NOMO-1 treated with DMSO at 0.1 percent for 48 hours (cell line): ENCODE data around the gene EMILIN1.
A peak's percentile ranks its signal among the peaks of the same experiment; 100 is the strongest.
"Not testable (repeated sequence)": the region's sequence is repeated elsewhere in the genome, so short reads cannot be mapped to it uniquely, and the experiment has no call there.

Experiments
- DNase-seq: peaks from one replicate; lab custom pipeline; 2025; ENCODE audit not compliant: unreplicated experiment; lab: John Stamatoyannopoulos, UW

EMILIN1 gene

DNA sequence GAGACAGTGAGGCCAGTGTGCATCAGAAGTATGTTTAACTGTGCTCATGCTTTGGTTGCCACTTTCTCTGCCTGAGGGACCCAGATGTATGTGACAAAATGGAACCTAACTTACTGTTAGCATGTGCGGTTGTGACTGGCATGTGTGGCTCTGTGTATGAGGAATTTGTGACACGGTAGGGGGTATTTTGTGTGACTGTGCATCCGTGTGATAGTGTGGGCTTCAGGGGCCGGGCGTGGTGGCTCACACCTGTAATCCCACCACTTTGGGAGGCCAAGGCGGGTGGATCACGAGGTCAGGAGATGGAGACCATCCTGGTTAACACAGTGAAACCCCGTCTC, 40.9 kb downstream of the EMILIN1 start:
- not testable (repeated sequence) for DNase-seq

DNA sequence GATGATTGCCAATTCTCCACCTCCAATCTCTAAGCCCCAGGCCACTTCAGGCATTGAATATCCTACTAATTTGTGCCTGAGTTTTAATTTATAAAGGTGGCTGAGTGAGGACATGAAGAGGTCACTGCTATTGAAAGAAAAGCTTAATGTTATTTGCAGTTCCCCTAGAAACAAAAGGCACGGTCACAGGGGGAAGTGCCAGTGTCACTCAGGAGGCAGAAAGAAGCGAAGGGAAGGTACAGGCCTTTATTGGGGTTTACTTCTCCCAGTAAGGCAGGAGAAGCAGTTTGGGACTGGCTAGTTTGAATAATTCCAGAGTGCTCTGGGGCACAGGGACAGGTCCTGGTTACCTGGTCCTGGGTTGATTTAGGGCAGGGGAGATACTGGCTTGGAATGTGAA, 43.5 kb downstream of the EMILIN1 start:
- peak; percentile 40 for DNase-seq

DNA sequence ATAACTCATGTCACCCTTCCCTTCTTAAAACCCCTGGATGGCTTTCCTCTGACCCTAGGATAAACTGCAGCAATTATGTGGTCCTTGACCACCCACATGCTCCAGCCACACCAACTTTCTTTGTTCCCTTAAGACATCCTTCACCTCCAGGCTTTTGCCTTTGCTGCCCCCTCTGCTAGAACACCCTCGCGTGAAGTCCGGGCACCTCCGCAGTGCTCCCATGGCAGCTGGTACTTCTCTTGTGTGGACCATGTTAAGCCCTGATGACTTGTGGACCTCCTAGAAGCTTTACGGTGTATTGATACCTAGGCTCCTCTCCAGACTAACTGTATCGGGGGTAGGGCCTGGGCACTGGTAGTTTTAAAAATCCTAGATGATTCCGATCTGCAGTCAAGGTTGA, 44.4 kb downstream of the EMILIN1 start:
- DNase-seq = no peak

DNA sequence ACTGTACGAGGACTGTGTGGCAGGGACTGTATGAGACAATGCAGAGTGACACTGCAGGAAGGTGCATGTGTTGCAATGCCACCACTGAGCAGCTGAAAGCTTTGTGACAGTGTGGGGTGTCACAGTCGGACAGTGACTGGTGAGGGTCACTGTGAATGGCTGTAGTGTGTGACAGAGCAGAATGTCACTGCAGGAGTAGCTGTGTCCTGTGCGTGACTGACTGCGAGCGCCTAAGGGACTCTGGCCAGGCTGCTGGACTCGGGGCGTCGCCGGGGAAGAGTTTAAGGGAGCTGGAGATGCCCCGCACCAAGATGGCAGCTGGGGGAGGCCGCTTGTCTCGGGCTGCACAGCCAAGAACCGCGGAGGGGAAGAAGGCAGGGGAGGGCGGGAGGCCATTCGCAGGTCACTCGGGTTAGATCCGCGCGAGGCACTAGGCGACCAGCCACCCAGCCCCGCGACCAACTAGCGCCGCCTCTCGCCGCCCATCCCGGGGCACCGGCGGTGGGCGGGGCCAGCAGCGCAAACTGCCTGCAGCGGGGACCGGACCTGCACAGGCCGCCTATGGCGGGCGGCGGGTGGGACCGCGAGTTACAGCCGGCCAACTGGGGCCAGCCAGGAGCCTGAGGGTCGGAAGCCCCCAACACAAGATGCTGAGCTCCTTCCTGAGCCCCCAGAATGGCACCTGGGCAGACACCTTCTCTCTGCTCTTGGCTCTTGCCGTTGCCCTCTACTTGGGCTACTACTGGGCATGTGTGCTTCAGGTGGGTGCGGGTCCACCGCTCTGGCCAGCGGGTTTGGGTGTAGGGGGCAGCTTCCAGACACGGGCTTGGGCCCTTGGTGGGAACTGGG, 45.1 kb downstream of the EMILIN1 start, which contains the start of gene ABHD1:
Gene ABHD1 (plus strand): TSS at position 514 of the 849 bp plus-strand sequence. CDS start 134 bp downstream, at position 648.
- DNase-seq = peak; percentile 64

DNA sequence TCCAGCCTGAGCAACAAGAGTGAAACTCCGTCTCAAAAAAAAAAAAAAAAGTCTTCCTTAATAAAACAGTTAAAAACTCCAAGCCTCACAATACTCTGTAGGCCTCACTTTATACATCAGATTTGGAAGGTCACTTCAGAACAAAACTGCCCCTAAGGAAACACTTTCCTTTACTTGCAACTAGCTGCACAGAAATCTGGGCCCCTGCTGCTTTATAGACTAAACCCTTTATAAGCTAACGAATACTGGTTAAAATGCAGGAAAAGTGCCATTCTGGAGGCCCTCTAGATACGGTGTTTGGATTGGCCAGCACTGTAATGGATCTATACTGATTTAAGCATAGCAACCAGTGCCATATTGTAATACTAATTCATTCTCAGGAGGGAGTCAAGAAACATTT, 46.7 kb downstream of the EMILIN1 start:
- no peak for DNase-seq

DNA sequence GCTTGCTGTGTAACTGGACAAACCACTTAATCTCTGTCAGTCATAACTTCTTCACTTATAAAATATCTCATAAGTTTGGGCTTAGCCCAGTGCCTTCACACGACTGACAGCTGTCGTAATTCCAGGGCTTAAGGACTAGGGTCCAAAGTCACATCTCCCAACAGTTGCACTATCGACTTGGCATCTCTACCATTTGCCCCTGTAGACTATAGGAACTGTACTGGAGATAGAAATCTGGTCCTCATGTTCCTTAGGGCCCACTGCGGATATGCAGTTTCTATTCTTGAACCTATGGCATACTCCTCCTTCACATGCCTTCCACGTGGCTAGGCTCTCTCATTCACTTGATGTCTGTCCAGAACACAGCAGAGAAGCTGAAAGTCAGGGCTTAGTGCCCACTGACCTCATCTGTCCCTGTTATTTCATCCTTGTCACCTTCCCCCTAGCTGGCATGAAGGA, 47.9 kb downstream of the EMILIN1 start:
- no peak for DNase-seq

DNA sequence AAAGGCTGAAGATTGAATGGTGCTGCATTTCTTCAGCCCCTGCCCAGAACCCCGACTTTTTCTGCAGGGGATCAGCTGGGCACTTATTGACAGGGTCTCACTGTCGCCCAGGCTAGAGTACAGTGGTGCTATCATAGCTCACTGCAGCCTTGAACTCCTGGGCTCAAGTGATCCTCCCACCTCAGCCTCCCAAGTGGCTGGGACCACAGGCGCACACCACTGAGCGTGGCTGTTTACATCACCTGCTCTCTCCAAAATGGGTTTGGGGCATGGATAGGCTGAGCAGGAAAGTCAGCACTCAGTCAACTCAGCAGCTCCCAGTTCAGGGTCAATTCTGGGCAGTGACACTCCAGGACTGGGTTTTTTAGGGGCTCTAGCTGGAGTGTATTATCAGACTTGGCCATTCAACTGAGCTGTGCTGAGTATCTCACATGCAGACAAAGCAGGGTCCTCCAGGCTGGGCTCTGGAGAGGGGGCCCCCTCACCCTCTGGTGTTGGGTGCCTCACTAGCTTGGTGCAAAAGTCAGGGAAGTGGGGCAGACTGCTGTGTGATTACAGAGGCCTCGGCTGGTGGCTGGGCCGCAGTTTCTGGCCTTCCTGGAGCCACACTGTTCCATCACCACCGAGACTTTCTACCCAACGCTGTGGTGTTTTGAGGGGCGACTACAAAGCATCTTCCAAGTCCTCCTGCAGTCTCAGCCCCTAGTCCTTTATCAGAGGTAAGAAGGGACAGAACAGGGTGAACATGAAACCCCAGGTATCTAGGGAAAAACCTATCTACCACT, 49.7 kb downstream of the EMILIN1 start:
- DNase-seq = no peak

DNA sequence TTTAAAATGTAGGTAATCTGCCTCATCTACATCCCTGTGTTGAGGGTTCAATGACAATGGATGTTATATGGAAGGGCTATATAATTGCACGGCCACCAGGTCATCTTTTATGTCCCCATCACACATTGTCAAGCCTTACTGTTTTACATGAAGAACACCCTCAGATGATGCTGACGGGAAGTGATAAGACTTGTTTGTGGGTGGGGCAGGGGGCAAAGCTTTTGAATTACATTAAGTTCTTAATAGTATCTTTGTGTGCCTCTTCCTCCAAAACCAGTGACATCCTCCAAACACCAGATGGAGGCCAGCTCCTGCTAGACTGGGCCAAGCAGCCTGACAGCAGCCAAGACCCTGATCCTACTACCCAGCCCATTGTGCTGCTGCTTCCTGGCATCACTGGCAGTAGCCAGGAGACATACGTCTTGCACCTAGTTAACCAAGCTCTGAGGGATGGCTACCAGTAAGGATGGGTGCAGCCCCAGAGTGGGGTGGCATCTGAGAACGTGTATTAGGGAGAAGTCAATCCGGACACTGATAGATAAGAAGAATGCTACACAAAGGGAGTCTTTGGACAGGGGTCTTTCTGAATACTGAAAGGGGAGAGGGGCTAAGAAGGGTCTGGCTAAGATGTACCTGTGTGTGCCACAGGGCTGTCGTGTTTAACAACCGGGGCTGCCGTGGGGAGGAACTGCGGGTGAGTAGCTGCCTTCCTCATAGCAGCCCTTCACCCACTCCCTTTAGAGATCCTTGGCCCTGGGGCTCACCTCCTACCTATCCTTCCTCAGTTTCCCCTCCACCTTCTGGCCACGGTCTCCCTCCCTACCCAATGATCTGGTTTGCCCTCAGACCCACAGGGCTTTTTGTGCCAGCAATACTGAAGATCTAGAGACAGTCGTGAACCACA, 50.5 kb downstream of the EMILIN1 start:
- no peak for DNase-seq

DNA sequence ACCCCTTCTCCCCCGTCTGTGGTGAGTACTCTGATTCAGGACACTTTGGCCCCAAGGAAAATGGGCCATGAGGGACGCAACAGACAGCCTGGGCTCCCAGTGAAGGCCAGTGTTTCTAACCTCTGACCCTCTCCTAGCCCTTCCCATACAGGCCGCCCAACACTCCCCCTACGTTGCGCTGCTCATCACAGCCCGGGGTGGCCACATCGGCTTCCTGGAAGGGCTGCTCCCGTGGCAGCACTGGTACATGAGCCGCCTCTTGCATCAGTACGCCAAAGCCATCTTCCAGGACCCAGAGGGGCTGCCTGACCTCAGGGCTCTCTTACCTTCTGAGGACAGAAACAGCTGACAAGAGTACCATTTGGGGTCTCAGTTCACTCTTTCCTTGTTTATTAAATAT, 52.0 kb downstream of the EMILIN1 start:
- DNase-seq = no peak

DNA sequence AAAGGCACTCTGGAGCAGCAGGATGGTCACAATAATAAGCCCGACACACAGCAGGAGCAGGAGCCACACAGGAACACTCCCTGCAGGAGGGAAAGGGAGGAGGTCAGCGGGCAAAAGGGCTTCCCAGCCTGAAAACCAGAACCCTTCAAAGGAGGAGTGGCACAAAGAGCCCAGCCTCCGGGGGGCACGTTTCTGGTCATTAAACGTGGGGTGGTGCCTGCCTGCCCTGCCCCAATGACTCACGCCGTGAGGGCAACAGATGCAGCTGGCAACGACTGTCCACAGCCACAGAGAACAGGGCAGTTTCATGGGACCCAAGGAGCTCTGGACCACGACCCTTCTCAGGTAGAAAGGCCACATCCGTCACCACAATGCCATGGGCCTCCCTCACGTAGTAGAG, 53.0 kb downstream of the EMILIN1 start:
- DNase-seq = no peak

DNA sequence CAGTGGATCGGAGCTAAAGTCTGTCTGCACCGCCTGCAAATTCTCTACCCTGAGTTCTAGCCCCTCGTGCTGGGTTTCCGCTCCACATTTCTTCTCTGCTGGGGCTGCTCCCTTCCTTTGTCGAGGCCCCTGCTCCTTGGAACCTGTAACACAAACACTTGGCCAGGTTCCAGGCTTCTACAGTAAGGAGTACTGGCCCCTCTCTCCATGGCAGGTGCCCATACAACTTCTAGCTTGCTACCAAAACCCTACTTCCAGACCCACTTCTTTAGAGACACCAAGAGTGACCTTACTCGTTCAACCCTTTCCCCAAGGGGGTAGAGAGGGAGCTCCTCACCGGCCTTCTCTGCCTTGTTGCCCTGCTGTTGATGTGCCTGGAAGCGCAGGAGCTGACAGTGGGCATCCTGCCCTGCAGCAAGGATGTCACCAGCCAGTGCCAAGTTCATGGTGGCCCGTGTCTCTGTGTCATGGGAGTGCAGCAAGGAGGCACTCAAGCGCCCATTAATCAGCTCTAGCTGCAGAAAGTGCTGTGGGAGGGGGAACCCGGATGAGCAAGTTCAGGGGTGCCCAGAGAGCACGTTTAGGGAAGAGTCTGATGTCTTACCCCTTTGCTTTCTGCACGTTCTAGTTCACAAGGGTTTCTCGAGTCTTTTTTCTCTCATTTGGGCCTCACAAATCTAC, 54.9 kb downstream of the EMILIN1 start:
- no peak for DNase-seq

DNA sequence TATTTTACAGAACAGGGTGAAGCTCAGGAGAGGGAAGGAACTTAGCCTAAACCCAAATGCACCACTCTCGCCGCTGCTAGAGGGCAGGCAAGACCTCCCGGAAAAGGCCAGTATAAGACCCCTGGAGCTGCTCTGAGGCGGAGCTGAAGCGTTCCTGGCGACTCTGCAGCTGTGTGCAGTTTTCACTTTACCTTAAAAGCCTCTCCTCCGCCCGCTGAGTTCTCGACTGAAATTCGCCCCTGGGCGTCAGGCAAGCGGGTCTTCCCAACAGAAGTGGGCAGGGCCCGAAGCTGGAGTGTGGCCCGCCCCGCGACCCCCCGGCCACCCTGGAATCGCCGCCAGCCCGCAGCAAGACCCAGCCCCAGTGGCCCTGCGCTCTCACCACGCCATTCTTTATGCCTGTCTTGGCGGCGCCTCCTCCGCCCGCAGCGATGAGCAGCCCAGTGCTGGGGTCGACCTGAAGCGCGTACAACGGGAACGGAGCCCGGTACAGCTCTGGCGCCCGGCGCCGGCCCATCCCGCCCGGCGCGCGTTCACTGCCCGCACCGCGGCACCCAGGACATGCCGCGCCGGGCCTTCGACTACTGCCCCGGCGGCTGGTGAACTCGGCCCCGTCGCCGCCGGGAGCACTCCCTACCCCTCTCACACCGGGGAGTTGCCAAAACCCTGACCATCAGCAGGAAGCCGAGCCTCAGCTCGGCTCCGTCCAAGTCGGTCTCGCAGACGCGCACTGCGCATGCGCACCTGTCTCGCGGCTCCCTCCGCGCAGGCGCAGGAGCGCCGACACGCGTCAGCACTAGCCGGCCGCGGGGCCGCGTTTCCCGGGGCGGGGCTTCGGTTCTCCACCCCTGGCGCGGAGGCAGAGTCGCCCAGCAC, 55.7 kb downstream of the EMILIN1 start, which contains the start of gene PREB:
Gene PREB (minus strand): TSS at position 732 of the 876 bp plus-strand sequence. CDS start 215 bp downstream, at position 517.
- DNase-seq = peak; percentile 92

DNA sequence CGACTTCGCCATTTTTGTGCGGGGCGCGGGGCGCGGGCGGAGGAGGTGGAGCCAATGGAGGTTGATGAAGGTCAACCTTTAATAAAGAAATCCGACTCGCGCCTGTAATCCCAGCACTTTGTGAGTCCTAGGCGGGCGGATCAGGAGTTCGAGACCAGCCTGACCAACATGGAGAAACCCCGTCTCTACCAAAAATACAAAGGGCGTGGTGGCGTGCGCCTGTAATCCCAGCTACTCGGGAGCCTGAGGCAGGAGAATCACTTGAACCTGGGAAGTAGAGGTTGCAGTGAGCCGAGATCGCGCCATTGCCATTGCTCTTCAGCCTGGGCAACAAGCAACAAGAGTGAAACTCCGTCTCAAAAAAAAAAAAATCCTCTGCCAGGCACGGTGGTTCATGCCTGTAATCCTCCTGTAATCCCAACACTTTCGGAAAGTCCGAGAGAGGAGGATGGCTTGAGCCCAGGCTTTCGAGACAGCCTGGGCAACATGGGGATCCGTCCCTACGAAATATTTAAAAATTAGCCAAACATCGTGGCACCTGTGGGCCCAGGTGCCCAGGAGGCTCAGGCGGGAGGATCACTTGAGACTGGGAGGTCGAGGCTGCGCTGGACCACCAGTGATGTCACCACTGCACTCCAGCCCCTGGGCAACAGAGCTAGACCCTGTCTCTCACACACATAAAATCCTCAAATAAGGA, 56.5 kb downstream of the EMILIN1 start:
- DNase-seq = no peak

DNA sequence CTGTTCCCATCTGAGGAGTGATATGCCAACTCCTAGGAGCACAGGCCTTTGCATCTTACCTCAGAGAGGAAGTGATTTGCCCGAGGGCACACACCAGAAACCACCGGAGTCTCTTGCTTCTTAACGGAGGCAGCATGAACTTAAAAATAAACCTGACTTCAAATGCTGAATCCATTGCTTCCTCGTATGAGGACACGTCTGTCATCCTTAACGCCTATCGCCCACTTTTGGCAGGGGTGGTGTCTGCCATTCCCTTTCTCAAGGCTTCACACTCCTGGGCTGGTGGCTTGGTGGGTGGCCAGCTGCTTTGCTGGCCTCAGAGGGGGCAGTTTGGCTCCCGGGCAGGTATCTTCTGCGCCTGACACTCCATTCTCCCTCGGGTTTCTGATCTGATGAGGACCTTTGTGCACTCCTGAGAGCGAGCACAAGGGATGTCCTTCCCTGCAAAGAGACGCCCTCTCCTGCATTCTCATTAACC, 57.1 kb downstream of the EMILIN1 start:
- peak; percentile 44 for DNase-seq
